SK-N-SH (cell line): ENCODE results near the gene ZNF385C. TPM values are rescaled to one million over a fixed set of nuclear protein-coding genes. Genes with fewer than 3 reads are reported as not detected.

Experiments used
- CTCF ChIA-PET: fragments of 300-600, 350-600 bp; formaldehyde crosslinking; extraction: SDS; loops from one replicate; lab custom pipeline; 2021; lab: Yijun Ruan, JAX
- POLR2A ChIA-PET: fragments of 350-600 bp; sonication (Branson Sonifier 250); formaldehyde crosslinking; extraction: SDS; loops from one replicate; lab custom pipeline; 2020; ENCODE audit warnings: antibody characterized with exemption, inconsistent platforms; lab: Yijun Ruan, JAX
- DNase-seq: peaks from one replicate; pipeline ENCODE4 v3.0.0; 2012
- H2AFZ ChIP-seq: fragments of 200-600 bp; sonication (generic); 2 replicates; pipeline ENCODE4 v1.8.1; 2016; ENCODE audit warnings: antibody characterized with exemption, mild to moderate bottlenecking, low read depth
- H3F3A ChIP-seq: fragments of 200-600 bp; sonication (generic); replicated peaks from 2 replicates; pipeline ENCODE3; 2016; ENCODE audit warnings: antibody characterized with exemption, mild to moderate bottlenecking; ENCODE audit not compliant: insufficient read depth
- H3K27ac ChIP-seq, 2 experiments: fragments of 200-500 bp in 1 of 2; fragments of 200-600 bp in 1 of 2; sonication (Bioruptor generic) in 1 of 2; sonication (generic), shearing (Covaris generic) in 1 of 2; 2 replicates each; pipeline versions ENCODE4 v1.5.1 to v1.6.1; 2014 to 2016; ENCODE audit warnings: low read depth in 2 of 2, inconsistent platforms in 1 of 2, low read length in 1 of 2, mild to moderate bottlenecking in 1 of 2, mixed read lengths in 1 of 2
- H3K27me3 ChIP-seq: fragments of 200-600 bp; sonication (generic), shearing (Covaris generic); 2 replicates; pipeline ENCODE4 v1.6.1; 2016; ENCODE audit warnings: mixed run types; ENCODE audit not compliant: insufficient read depth
- H3K36me3 ChIP-seq, 2 experiments: fragments of 200-500 bp in 1 of 2; fragments of 200-600 bp in 1 of 2; sonication (Bioruptor generic) in 1 of 2; sonication (generic) in 1 of 2; replicated peaks in 1 of 2; 2 replicates each; pipeline versions ENCODE3 to v1.5.1; 2014 to 2016; ENCODE audit warnings: low read length in 1 of 2, mild to moderate bottlenecking in 1 of 2; ENCODE audit not compliant: insufficient read depth in 2 of 2, control insufficient read depth in 1 of 2
- H3K4me1 ChIP-seq, 2 experiments: fragments of 200-500 bp in 1 of 2; fragments of 200-600 bp in 1 of 2; sonication (Bioruptor generic) in 1 of 2; sonication (generic), shearing (Covaris generic) in 1 of 2; 2 replicates each; pipeline versions ENCODE4 v1.5.1 to v1.6.1; 2014 to 2016; ENCODE audit warnings: low read depth in 1 of 2, low read length in 1 of 2, mixed run types in 1 of 2; ENCODE audit not compliant: insufficient read depth in 2 of 2, control insufficient read depth in 1 of 2
- H3K4me2 ChIP-seq: fragments of 200-600 bp; sonication (generic), shearing (Covaris generic); 2 replicates; pipeline ENCODE4 v1.6.1; 2017; ENCODE audit warnings: mixed run types
- H3K4me3 ChIP-seq, 2 experiments: fragments of 200-500 bp in 1 of 2; fragments of 200-600 bp in 1 of 2; sonication (Bioruptor generic) in 1 of 2; sonication (generic), shearing (Covaris generic) in 1 of 2; 2 replicates each; pipeline versions ENCODE4 v1.5.1 to v1.8.1; 2014 to 2016; ENCODE audit warnings: low read depth in 2 of 2, inconsistent platforms in 1 of 2, low read length in 1 of 2, mild to moderate bottlenecking in 1 of 2, mixed read lengths in 1 of 2, moderate library complexity in 1 of 2
- H3K79me2 ChIP-seq: fragments of 200-600 bp; sonication (generic); 2 replicates; pipeline ENCODE4 v1.8.1; 2017; ENCODE audit warnings: mild to moderate bottlenecking; ENCODE audit not compliant: insufficient read depth
- H3K9ac ChIP-seq: fragments of 200-600 bp; sonication (generic); 2 replicates; pipeline ENCODE4 v1.6.1; 2017; ENCODE audit warnings: mixed run types
- H3K9me2 ChIP-seq: fragments of 200-600 bp; sonication (generic); 2 replicates; pipeline ENCODE4 v1.6.1; 2017; ENCODE audit warnings: mixed run types
- H3K9me3 ChIP-seq: fragments of 200-600 bp; sonication (generic); 2 replicates; pipeline ENCODE4 v1.6.1; 2017; ENCODE audit warnings: mixed run types, mild to moderate bottlenecking, moderate library complexity
- H4K20me1 ChIP-seq: fragments of 200-600 bp; sonication (generic); 2 replicates; pipeline ENCODE4 v1.6.1; 2017; ENCODE audit warnings: mild to moderate bottlenecking, mixed run types; ENCODE audit not compliant: insufficient read depth
- CHD2 ChIP-seq: fragments of 150-350 bp; IDR thresholded peaks from 2 replicates; pipeline ENCODE4 v1.6.1; 2018; ENCODE audit warnings: low read length; ENCODE audit not compliant: partially characterized antibody
- EP300 ChIP-seq, 2 experiments: IDR thresholded peaks; 2 replicates each; pipeline versions ENCODE4 v1.4.0 to v1.6.1; 2012; ENCODE audit warnings: borderline replicate concordance in 1 of 2, low read depth in 1 of 2, low read length in 1 of 2
- EZH2phosphoT487 ChIP-seq: fragments of 200-600 bp; sonication (generic); IDR thresholded peaks from 2 replicates; pipeline ENCODE4 v1.6.1; 2017; ENCODE audit warnings: low read depth, mixed run types, mild to moderate bottlenecking, antibody characterized with exemption, moderate library complexity, borderline replicate concordance
- FOSL2 ChIP-seq: IDR thresholded peaks from 2 replicates; pipeline ENCODE4 v1.4.0; 2012; ENCODE audit warnings: low read depth, mild to moderate bottlenecking, moderate library complexity, borderline replicate concordance
- FOXJ3 ChIP-seq: sonication (generic); formaldehyde crosslinking; IDR thresholded peaks from 2 replicates; pipeline ENCODE4 v1.5.1; 2020; ENCODE audit warnings: mild to moderate bottlenecking, missing genetic modification reagents
- GABPA ChIP-seq: IDR thresholded peaks from 2 replicates; pipeline ENCODE4 v1.4.0; 2012; ENCODE audit warnings: low read depth, mild to moderate bottlenecking
- JUND ChIP-seq: IDR thresholded peaks from 2 replicates; pipeline ENCODE4 v1.4.0; 2012
- NFIC ChIP-seq: IDR thresholded peaks from 2 replicates; pipeline ENCODE4 v1.4.0; 2012; ENCODE audit warnings: borderline replicate concordance
- PBX3 ChIP-seq: IDR thresholded peaks from 2 replicates; pipeline ENCODE4; 2012
- POLR2AphosphoS5 ChIP-seq: IDR thresholded peaks from 2 replicates; pipeline ENCODE4 v1.6.1; 2012; ENCODE audit warnings: low read depth, low read length
- RCOR1 ChIP-seq: fragments of 150-350 bp; IDR thresholded peaks from 2 replicates; pipeline ENCODE4 v1.6.1; 2017; ENCODE audit warnings: antibody characterized with exemption, low read length
- REST ChIP-seq: IDR thresholded peaks from 2 replicates; pipeline ENCODE4 v1.6.1; 2012; ENCODE audit warnings: mild to moderate bottlenecking, low read depth, low read length, moderate library complexity
- RFX5 ChIP-seq: IDR thresholded peaks from 2 replicates; pipeline ENCODE4 v1.6.1; 2012; ENCODE audit warnings: mild to moderate bottlenecking, improper control_type of control experiment, low read length
- RXRA ChIP-seq: IDR thresholded peaks from 2 replicates; pipeline ENCODE4 v1.4.0; 2012; ENCODE audit warnings: low read depth, mild to moderate bottlenecking, borderline replicate concordance
- TAF1 ChIP-seq: IDR thresholded peaks from 2 replicates; pipeline ENCODE4 v1.6.1; 2012; ENCODE audit warnings: low read depth, mild to moderate bottlenecking, low read length, moderate library complexity, borderline replicate concordance
- USF1 ChIP-seq: IDR thresholded peaks from 2 replicates; pipeline ENCODE4 v1.4.0; 2012; ENCODE audit warnings: low read depth, borderline replicate concordance
- ZBTB33 ChIP-seq: IDR thresholded peaks from 2 replicates; pipeline ENCODE4 v1.4.0; 2012; ENCODE audit warnings: low read depth, borderline replicate concordance
- WGBS: methylation state at CpG from one replicate; pipeline ENCODE4 v1.1.6; 2017; ENCODE audit warnings: low lambda C conversion rate; 5-methylcytosine and 5-hydroxymethylcytosine counted together
- polyA plus RNA-seq, 3 experiments: library from polyadenylated mRNA; depleted of rRNA; stranded (reverse); fragments of >200 nt; gene quantifications; 2 replicates each; pipeline ENCODE4 v1.2.3, GENCODE V29; 2012

ZNF385C gene
- polyA plus RNA-seq, 1 of the 3 experiments (the other 2 are of a cell fraction) = 0.05 TPM

- Histone ChIP-seq H3K36me3 (peaks cover 7 to 16% of the 10 kb centered on the region in 2 experiments), H3K9ac (no peak overlapping the region), H4K20me1 (no peaks in the 10 kb centered on the region), H3K79me2 (no peaks in the 10 kb centered on the region), H3K4me2 (no peak overlapping the region), H3K4me3 (no peak overlapping the region), H3K27ac (no peak overlapping the region), H3K27me3 (no peaks in the 10 kb centered on the region), H3K4me1 (peaks cover 4 to 7% of the 10 kb centered on the region in 2 experiments; a peak in 2 of 4 replicates), H3K9me2 (no peaks in the 10 kb centered on the region), H3F3A (peaks cover 27% of the 10 kb centered on the region), H3K9me3 (no peaks in the 10 kb centered on the region), H2AFZ (no peak overlapping the region)
- ChIA-PET CTCF (interaction anchor here (1.0 to 17.3 kb wide), 6 partner anchors 22 to 81 kb away, joined by 3 to 496 read pairs (median 5); partner anchors contain the start of genes DHX58, HSPB9, KAT2A and ZNF385C), POLR2A (interaction anchor here (1.0 to 1.3 kb wide), 2 partner anchors 12 to 78 kb away, joined by 3 to 5 read pairs; no protein-coding TSS in a partner anchor)
- TF ChIP-seq TAF1 (no peak), RFX5 (no peak), FOSL2 (no peak), JUND (no peak), REST (no peak), ZBTB33 (no peak), RCOR1 (no peak), CHD2 (no peak), NFIC (no peak), PBX3 (no peak), FOXJ3 (no peak), RXRA (no peak), EP300 (IDR thresholded peaks at IDR 0.05; ENCODE audit: borderline replicate concordance in 1 of 2, low read depth in 1 of 2, low read length in 1 of 2) (no peak), EZH2phosphoT487 (no peak), GABPA (no peak), POLR2AphosphoS5 (no peak), USF1 (no peak)
- 94% methylated on average over 5 of the region's 5 CpGs for WGBS
- no peak for DNase-seq
Observed at GRCh38 chr17:42027590-42027889, 70.7 kb downstream of the ZNF385C start.
